GM12873 (cell line): ENCODE results near the gene GAB4.

Source experiments
- CTCF ChIP-seq: IDR thresholded peaks from 2 replicates; pipeline ENCODE4 v1.5.1; 2012; ENCODE audit warnings: low read depth, mild to moderate bottlenecking, moderate library complexity, low read length, control low read depth; ENCODE audit not compliant: insufficient read depth; ENCODE audit errors: missing control alignments

The GAB4 gene

GRCh38 chr22:16968218-16968595, 39.8 kb downstream of the GAB4 start:
- no peak for TF ChIP-seq CTCF

- no peak for TF ChIP-seq CTCF
These were observed 40.4 kb downstream of the GAB4 start for GRCh38 chr22:16967453-16968217.

- TF ChIP-seq CTCF, result no peak
These were observed 41.8 kb downstream of the GAB4 start for GRCh38 chr22:16966251-16966650.

- TF ChIP-seq CTCF, result no peak
These were observed 42.5 kb downstream of the GAB4 start for GRCh38 chr22:16965560-16965959.

- no peak for TF ChIP-seq CTCF
These were observed 42.9 kb downstream of the GAB4 start for GRCh38 chr22:16965083-16965482.

GRCh38 chr22:16964366-16964765, 43.7 kb downstream of the GAB4 start:
- no peak for TF ChIP-seq CTCF

GRCh38 chr22:16963189-16963945, 44.7 kb downstream of the GAB4 start:
- TF ChIP-seq CTCF, result no peak
